Osteocyte (in vitro differentiated cells): Measurements from ENCODE around the gene NQO2. TPM values are rescaled to one million over a fixed set of nuclear protein-coding genes. Genes with fewer than 3 reads are reported as not detected.
A peak's percentile ranks its signal among the peaks of the same experiment; 100 is the strongest.
"Not testable (repeated sequence)": the region's sequence is repeated elsewhere in the genome, so short reads cannot be mapped to it uniquely, and the experiment has no call there.

Experiments used
- DNase-seq: peaks from one replicate; pipeline ENCODE4 v3.0.0; 2021; ENCODE audit warnings: mixed read lengths; ENCODE audit not compliant: unreplicated experiment; ENCODE audit errors: extremely low spot score
- H3K27ac Mint-ChIP-seq: one replicate; pipeline ENCODE4 v1.8.0; 2021; ENCODE audit warnings: mild to moderate bottlenecking, mixed read lengths; ENCODE audit not compliant: unreplicated experiment
- H3K27me3 Mint-ChIP-seq: one replicate; pipeline ENCODE4 v1.8.0; 2021; ENCODE audit warnings: mixed read lengths; ENCODE audit not compliant: unreplicated experiment
- H3K36me3 Mint-ChIP-seq: one replicate; pipeline ENCODE4 v1.8.0; 2021; ENCODE audit warnings: mixed read lengths; ENCODE audit not compliant: unreplicated experiment
- H3K4me1 Mint-ChIP-seq: one replicate; pipeline ENCODE4 v1.8.0; 2021; ENCODE audit warnings: mixed read lengths; ENCODE audit not compliant: unreplicated experiment
- H3K4me3 Mint-ChIP-seq: one replicate; pipeline ENCODE4 v1.8.0; 2021; ENCODE audit warnings: mild to moderate bottlenecking, moderate library complexity, mixed read lengths; ENCODE audit not compliant: unreplicated experiment
- H3K9me3 Mint-ChIP-seq: one replicate; pipeline ENCODE4 v1.8.0; 2021; ENCODE audit warnings: mixed read lengths; ENCODE audit not compliant: unreplicated experiment
- total RNA-seq: library from RNA; stranded (reverse); gene quantifications from 2 replicates; pipeline ENCODE4 v1.2.1, GENCODE V29; 2021
- TF ChIP-seq, protein P1 (sequence below): fragments of 200-600 bp; sonication (generic); IDR thresholded peaks from 2 replicates; pipeline ENCODE4 v1.5.0; 2021; ENCODE audit warnings: antibody characterized with exemption, mild to moderate bottlenecking, moderate library complexity

The NQO2 gene
- total RNA-seq, 1 donor from 2014 or later = 40.1 TPM

DNA sequence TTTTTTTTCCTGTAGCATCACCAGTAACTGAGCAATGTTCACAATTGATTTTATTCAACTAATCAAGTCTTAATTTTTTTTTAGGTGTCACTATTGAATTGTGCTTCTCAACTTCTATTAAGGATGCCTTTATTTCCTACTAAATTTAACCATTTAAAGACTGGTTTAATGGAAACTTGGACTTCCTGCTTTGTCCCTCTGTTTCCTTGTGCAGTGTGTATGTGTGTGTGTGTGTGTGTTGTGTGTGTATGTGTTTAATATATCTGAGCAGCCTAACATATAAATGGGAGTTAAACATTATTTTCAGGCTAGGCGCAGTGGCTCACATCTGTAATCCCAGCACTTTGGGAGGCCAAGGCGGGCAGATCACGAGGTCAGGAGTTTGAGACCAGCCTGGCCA, 30.1 kb upstream of the NQO2 start:
- Mint-ChIP-seq H3K9me3 (no peaks in the 10 kb centered on the region), H3K27ac (peak overlapping the region; percentile 18)
- TF ChIP-seq, protein P1, sequence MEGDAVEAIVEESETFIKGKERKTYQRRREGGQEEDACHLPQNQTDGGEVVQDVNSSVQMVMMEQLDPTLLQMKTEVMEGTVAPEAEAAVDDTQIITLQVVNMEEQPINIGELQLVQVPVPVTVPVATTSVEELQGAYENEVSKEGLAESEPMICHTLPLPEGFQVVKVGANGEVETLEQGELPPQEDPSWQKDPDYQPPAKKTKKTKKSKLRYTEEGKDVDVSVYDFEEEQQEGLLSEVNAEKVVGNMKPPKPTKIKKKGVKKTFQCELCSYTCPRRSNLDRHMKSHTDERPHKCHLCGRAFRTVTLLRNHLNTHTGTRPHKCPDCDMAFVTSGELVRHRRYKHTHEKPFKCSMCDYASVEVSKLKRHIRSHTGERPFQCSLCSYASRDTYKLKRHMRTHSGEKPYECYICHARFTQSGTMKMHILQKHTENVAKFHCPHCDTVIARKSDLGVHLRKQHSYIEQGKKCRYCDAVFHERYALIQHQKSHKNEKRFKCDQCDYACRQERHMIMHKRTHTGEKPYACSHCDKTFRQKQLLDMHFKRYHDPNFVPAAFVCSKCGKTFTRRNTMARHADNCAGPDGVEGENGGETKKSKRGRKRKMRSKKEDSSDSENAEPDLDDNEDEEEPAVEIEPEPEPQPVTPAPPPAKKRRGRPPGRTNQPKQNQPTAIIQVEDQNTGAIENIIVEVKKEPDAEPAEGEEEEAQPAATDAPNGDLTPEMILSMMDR = no peak

DNA sequence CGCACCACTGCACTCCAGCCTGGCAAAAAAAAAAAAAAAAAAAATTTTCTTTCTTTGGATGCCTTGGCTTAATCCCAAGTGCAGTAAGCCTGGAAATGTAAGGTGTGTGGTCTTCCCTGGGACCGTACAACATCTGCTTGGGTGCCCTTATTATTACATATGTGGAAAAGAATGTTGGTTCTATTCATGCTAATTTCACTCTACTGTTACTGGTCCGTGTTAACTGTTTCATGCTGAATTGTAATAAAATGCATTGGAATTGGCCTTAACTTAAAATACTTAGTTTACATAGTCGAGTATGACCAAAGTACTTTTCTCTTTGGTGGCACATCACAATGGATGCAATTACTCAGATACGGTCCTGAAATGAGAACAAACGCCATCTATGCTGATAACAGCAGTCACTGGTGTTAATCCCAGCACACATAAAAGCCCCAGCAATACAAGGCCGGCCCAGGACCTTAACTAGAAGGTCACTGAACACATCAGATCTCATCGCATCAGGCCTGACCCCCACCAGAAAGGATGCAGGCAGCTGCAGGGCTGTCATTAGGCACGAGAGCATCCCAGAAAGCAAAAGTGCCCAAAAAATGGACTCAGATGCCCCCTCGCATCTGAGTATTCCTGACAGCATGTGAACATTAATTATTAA, 29.5 kb upstream of the NQO2 start:
- DNase-seq = no peak
- Mint-ChIP-seq H3K27me3 (no peaks in the 10 kb centered on the region), H3K4me1 (peaks cover 29% of the 10 kb centered on the region), H3K27ac (peak overlapping the region; percentile 95), H3K4me3 (peak overlapping the region; percentile 85), H3K36me3 (peaks cover 6% of the 10 kb centered on the region), H3K9me3 (no peaks in the 10 kb centered on the region)
- TF ChIP-seq, protein P1 = no peak

More for the DNA sequence above, 30.1 kb upstream of the NQO2 start:
- DNase-seq = no peak
- H3K36me3 Mint-ChIP-seq = peaks cover 8% of the 10 kb centered on the region
- no peaks in the 10 kb centered on the region for H3K27me3 Mint-ChIP-seq
- peaks cover 29% of the 10 kb centered on the region for H3K4me1 Mint-ChIP-seq
- H3K4me3 Mint-ChIP-seq = peak overlapping the region; percentile 27

DNA sequence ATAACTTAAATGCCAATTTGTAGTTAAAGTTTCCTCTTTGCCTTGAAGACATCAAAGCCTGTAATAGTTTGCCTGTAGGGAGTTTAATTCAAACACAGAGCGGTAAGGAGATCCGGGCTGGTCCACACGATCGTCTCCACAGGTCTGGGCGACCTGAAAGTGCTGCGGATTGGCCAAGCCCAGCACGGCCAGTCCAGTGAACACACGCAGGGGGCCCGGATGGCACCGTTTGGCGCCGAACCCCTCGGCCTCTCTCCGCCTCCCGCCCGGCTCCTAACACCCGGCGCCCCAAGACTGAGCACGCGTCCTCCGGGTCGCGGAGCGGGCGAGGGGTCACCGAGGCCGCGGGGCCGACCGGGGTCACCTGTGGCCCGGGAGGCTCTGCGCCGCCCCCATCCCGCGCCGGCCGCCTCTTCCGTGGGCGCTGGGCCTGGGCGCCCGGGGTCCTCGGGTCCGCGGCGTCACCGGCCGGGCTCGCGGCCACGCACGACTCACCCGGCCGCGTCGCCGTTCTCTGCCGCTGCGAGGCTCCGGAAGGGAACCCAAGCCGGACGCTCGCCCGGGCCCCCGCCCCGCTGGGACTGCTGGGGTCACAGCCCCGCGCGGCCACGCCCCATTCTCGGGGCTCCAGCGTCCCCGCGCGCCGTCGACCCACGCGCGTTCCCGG, 28.8 kb upstream of the NQO2 start:
- Mint-ChIP-seq H3K36me3 (peaks cover 5% of the 10 kb centered on the region), H3K9me3 (no peaks in the 10 kb centered on the region), H3K4me1 (peaks cover 31% of the 10 kb centered on the region), H3K27ac (peak overlapping the region; percentile 95), H3K4me3 (peak overlapping the region; percentile 85), H3K27me3 (no peaks in the 10 kb centered on the region)
- peak; percentile 87 for DNase-seq
- TF ChIP-seq, protein P1 = no peak

DNA sequence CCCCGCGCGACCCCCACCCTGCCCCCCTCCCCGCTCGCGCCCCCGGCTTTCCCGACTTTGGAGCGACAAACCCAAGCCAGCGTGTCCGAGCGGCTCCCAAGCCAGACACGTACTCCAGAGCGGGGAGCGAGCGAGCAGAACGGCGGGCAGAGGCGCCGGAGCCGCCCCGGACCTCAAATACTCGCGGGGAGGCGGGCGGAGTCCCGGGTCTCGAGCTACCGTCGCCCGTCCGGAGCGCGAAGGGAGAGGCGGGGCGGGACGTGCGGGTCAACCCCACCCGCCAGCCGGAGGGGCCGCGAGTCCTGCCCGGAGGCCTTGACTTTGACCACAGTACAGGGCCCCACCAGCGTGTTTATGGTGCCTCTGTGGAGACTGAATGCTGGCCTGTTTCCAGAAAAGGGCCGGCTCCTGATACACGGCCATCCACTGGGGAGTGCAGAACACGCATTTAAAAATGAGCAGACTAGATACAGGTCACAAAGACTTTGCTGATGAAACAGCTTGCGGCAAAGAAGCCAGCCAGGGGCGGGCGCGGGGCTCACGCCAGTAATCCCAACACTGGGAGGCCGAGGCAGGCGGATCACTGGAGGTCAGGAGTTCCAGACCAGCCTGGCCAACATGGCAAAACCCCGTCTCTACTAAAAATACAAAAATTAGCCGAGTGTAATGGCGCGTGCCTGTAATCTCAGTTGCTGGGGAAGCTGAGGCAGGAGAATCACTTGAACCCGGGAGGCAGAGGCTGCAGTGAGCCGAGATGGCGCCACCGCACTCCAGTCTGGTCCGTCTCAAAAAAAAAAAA, 28.1 kb upstream of the NQO2 start, which contains the start of gene SERPINB6:
TSS of gene SERPINB6 (minus strand) at position 148 of the 799 bp plus-strand sequence. CDS start 12,235 bp downstream, outside the sequence.
- H3K27ac Mint-ChIP-seq = peak within 1 kb of the TSS; percentile 96
- H3K4me3 Mint-ChIP-seq = peak within 1 kb of the TSS; percentile 85
- H3K36me3 Mint-ChIP-seq = peaks cover 3% of the 10 kb centered on the region
- DNase-seq = peak; percentile 89
- TF ChIP-seq, protein P1 = no peak
- H3K4me1 Mint-ChIP-seq = peaks cover 33% of the 10 kb centered on the region
- H3K9me3 Mint-ChIP-seq = no peaks in the 10 kb centered on the region
- no peaks in the 10 kb centered on the region for H3K27me3 Mint-ChIP-seq

DNA sequence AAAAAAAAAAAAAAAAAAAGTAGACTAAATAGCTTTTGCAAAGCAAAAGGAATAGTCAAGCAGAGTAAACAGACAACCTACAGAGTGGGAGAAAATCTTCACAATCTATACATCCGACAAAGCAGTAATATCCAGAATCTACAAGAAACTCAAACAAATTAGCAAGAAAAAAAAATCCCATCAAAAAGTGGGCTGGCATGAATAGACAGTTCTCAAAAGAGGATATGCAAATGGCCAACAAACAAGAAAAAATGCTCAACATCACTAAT, 27.5 kb upstream of the NQO2 start:
- not testable (repeated sequence) for H3K9me3 Mint-ChIP-seq, H3K27me3 Mint-ChIP-seq, DNase-seq, H3K36me3 Mint-ChIP-seq
- H3K4me3 Mint-ChIP-seq = peak overlapping the region; percentile 84
- H3K4me1 Mint-ChIP-seq = peaks cover 38% of the 10 kb centered on the region
- peak overlapping the region; percentile 96 for H3K27ac Mint-ChIP-seq

DNA sequence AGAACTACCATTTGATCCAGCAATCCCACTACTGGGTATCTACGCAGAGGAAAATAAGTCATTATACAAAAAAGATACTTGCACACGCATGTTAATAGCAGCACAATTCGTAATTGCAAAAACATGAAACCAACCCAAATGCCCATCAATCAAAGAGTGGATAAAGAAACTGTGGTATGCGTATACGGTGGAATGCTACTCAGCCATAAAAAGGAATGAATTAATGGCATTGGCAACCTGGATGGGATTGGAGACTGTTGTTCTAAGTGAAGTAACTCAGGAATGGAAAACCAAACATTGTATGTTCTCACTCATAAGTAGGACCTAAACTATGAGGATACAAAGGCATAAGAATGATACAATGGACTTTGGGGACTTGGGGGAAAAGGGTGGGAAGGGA, 27.0 kb upstream of the NQO2 start:
- H3K9me3 Mint-ChIP-seq, H3K27me3 Mint-ChIP-seq, H3K36me3 Mint-ChIP-seq, DNase-seq: not testable (repeated sequence)
- Mint-ChIP-seq H3K27ac (peak overlapping the region; percentile 96), H3K4me1 (peaks cover 40% of the 10 kb centered on the region), H3K4me3 (peak overlapping the region; percentile 84)

DNA sequence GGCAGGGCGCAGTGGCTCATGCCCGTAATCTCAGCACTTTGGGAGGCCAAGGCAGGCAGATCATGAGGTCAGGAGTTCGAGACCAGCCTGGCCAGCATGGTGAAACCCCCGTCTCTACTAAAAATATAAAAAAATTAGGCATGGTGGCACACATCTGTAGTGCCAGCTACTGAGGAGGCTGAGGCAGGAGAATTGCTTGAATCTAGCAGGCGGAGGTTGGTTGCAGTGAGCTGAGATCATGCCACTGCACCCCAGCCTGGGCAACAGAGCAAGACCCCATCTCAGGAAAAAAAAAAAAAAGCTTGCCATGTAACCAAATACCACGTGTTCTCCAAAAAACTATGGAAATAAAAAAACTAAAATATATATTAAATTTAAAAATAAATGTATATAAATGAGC, 26.5 kb upstream of the NQO2 start:
- not testable (repeated sequence) for H3K9me3 Mint-ChIP-seq, H3K27me3 Mint-ChIP-seq, DNase-seq, H3K27ac Mint-ChIP-seq, H3K4me3 Mint-ChIP-seq, H3K36me3 Mint-ChIP-seq
- H3K4me1 Mint-ChIP-seq = peaks cover 44% of the 10 kb centered on the region
